ENCODE measurements around the gene RAN. TPM values are rescaled to one million over a fixed set of nuclear protein-coding genes. Genes with fewer than 3 reads are reported as not detected.
"Not testable (repeated sequence)": the region's sequence is repeated elsewhere in the genome, so short reads cannot be mapped to it uniquely, and the experiment has no call there.

Gene RAN
- total RNA-seq, 1 donor from 2014 or later = 748 TPM

DNA sequence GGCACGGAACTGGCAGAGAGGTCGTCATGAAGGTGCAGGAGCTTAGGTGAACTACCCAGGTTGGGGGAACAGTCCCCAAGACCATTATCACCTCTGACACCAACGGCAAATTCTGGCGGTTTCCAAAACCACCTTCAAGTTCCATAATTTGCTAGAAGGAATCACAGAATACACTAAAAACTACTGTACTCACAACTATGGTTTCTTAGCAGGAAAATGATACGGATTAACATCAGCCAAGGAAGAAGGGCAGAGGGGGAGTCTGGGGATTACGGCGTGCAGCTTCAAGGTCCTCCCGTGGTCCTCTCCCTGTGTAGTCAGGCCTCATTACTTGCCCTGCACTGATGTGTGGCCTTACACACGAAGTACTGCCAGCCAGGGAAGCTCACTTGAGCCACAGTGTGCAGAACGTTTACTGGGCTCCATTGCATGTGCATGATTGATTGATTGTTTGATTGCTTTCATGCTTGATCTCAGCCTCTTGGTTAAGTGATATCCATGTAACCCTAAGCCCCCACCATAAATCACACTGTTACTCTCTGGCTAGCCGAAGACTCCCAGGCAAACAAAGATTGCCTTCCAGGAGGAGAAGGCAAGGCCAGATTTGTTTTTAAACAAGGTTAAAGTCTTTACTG is 32.0 kb upstream of the RAN start:
- intact Hi-C loops (cut with micrococcal nuclease) = loop anchor here (1.0 kb wide), 3 partner anchors 22 to 140 kb away; no protein-coding TSS in a partner anchor
- no peaks in the 10 kb centered on the region for H3K9me3 Mint-ChIP-seq
- no peaks in the 10 kb centered on the region for H3K36me3 Mint-ChIP-seq (ENCODE audit: low read depth)
- ChIA-PET CTCF (interaction anchor here (1.3 kb wide), 1 partner anchor 292 kb away, joined by 3 read pairs; no protein-coding TSS in a partner anchor), POLR2A (no interaction called here)
- no peak for ATAC-seq (ENCODE audit: low read depth)
- H3K27me3 Mint-ChIP-seq = no peaks in the 10 kb centered on the region
- H3K27ac Mint-ChIP-seq = peak overlapping the region; percentile 61
- DNase-seq = no peak
- H3K4me1 Mint-ChIP-seq = peaks cover 17% of the 10 kb centered on the region
- H3K4me3 Mint-ChIP-seq = peak overlapping the region; percentile 83
- TF ChIP-seq, protein P1, sequence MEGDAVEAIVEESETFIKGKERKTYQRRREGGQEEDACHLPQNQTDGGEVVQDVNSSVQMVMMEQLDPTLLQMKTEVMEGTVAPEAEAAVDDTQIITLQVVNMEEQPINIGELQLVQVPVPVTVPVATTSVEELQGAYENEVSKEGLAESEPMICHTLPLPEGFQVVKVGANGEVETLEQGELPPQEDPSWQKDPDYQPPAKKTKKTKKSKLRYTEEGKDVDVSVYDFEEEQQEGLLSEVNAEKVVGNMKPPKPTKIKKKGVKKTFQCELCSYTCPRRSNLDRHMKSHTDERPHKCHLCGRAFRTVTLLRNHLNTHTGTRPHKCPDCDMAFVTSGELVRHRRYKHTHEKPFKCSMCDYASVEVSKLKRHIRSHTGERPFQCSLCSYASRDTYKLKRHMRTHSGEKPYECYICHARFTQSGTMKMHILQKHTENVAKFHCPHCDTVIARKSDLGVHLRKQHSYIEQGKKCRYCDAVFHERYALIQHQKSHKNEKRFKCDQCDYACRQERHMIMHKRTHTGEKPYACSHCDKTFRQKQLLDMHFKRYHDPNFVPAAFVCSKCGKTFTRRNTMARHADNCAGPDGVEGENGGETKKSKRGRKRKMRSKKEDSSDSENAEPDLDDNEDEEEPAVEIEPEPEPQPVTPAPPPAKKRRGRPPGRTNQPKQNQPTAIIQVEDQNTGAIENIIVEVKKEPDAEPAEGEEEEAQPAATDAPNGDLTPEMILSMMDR (IDR thresholded peaks at IDR 0.05) = no peak

DNA sequence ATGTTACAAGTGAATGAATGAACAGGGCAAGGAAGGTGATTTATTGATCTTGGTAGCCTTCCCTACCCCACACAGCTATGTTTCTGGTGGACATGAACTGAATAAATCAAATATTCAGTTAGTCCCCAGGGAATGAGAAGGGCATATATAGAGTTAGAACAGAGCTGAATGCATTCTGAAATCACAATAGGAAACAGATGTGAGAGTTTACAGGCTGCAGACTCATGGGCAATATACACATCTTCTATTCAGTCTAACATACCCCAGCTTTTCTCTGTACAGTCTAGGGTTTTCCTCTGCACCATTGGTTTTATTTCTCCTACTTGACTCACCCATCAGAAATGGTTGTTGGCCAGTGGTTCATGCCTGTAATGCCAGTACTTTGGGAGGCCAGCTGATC is 25.5 kb upstream of the RAN start:
- Mint-ChIP-seq H3K4me3 (no peak overlapping the region), H3K9me3 (no peaks in the 10 kb centered on the region), H3K27me3 (peaks cover 8% of the 10 kb centered on the region), H3K4me1 (no peaks in the 10 kb centered on the region), H3K27ac (no peak overlapping the region), H3K36me3 (ENCODE audit: low read depth) (no peaks in the 10 kb centered on the region)
- intact Hi-C loops (cut with micrococcal nuclease) = no loop called here
- TF ChIP-seq, protein P1 (IDR thresholded peaks at IDR 0.05) = no peak
- DNase-seq (no peak), ATAC-seq (ENCODE audit: low read depth) (no peak)
- POLR2A ChIA-PET = no interaction called here
- CTCF ChIA-PET = no interaction called here

DNA sequence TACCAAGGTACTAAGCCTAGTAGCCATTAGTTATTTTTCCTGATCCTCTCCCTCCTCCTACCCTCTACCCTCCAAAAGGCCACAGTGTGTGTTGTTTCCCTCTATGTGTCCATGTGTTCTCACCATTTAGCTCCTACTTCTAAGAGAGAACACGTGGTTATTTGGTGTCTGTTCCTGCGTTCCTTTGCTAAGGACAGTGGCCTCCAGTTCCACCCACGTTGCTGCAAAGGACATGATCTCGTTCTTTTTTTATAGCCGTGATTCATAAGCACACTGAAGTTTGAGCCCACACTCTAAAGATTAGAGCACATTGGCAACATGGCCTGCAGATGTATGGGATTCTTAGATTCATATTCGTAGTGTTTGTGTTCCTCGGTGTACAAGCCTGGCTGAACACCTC is 24.8 kb upstream of the RAN start:
- DNase-seq (no peak), ATAC-seq (ENCODE audit: low read depth) (no peak)
- H3K4me3 Mint-ChIP-seq = no peak overlapping the region
- ChIA-PET CTCF (no interaction called here), POLR2A (no interaction called here)
- H3K27ac Mint-ChIP-seq = no peak overlapping the region
- H3K36me3 Mint-ChIP-seq (ENCODE audit: low read depth) = no peaks in the 10 kb centered on the region
- H3K4me1 Mint-ChIP-seq = no peaks in the 10 kb centered on the region
- intact Hi-C loops (cut with micrococcal nuclease) = no loop called here
- TF ChIP-seq, protein P1 (IDR thresholded peaks at IDR 0.05) = no peak
- no peaks in the 10 kb centered on the region for H3K9me3 Mint-ChIP-seq
- H3K27me3 Mint-ChIP-seq = peaks cover 8% of the 10 kb centered on the region

DNA sequence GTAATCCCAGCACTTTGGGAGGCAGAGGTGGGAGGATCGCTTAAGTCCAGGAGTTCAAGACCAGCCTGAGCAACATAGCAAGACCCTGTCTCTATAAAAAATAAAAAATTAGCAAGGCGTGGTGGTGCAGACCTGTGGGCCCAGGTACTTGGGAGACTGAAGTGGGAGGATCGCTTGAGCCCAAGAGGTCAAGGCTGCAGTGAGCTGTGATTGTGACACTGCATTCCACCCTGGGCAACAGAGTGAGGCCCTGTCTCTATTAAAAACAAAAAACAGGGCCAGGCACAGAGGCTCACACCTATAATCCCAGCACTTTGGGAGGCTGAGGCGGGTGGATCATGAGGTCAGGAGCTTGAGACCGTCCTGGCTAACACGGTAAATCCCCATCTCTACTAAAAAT is 23.8 kb upstream of the RAN start:
- CTCF ChIA-PET; POLR2A ChIA-PET; intact Hi-C loops (cut with micrococcal nuclease); ATAC-seq (ENCODE audit: low read depth); H3K27ac Mint-ChIP-seq; H3K4me1 Mint-ChIP-seq; H3K36me3 Mint-ChIP-seq (ENCODE audit: low read depth); H3K4me3 Mint-ChIP-seq; DNase-seq; H3K9me3 Mint-ChIP-seq: not testable (repeated sequence)
- peaks cover 12% of the 10 kb centered on the region for H3K27me3 Mint-ChIP-seq

DNA sequence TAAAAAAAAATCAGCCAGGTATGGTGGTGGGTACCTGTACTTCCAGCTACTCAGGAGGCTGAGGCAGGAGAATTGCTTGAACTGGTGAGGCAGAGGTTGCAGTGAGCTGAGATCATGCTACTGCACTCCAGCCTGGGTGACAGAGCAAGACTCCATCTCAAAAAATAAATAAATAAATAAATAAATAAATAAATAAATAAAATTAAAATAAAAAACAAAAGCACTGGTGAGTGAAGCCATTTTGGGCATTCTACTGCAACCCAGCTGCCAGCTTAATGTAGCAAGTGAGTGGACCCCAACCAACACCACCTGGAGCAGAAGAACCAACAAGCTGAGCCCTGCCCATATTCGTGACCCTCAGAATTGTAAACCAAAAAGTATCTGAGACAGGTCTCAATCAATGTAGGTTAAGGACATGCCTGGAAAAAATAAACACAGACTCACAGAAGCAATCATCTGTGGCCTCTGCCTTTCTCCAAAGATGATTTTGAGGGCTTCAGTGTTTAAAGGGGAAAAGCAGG is 23.0 kb upstream of the RAN start:
- CTCF ChIA-PET; POLR2A ChIA-PET; DNase-seq; H3K27ac Mint-ChIP-seq; H3K36me3 Mint-ChIP-seq (ENCODE audit: low read depth); ATAC-seq (ENCODE audit: low read depth); H3K4me3 Mint-ChIP-seq; H3K9me3 Mint-ChIP-seq; H3K4me1 Mint-ChIP-seq; intact Hi-C loops (cut with micrococcal nuclease): not testable (repeated sequence)
- peaks cover 12% of the 10 kb centered on the region for H3K27me3 Mint-ChIP-seq

DNA sequence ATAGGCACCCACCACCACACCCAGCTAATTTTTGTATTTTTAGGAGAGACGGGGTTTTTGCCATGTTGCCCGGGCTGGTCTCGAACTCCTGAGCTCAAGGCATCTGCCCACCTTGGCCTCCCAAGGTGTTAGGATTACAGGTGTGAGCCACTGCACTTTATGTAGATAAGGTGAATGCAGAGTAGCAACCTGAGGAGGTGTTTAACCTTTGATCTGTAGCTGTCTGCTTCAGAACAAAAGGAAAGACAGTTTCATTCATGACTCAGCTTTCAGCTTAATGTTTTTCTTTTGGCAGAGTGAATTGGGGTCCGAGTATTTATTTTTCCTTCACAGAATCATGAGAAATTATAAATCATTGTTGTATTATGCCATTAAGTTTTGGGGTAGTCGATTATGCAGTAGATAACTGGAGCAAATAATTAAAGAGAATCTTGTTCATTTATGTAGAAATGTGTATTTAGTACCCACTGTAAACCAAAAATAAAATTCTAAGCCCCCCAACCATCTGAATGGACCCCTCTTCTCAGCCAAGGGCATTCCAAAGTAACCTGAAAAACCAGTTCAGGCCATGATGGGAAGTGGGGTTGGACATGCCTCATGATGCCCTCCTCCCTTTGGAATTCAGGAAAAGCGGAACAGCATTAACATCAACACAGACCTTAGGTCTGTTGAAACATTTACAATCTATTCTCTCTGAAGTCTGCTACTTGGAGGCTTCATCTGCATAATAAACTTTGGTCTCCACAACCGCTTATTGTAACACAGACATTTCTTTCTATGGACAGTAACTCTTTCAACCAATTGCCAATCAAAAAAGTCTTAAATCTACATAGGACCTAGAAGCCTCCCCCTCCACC is 22.1 kb upstream of the RAN start:
- ChIA-PET CTCF (no interaction called here), POLR2A (no interaction called here)
- ATAC-seq (ENCODE audit: low read depth) (no peak), DNase-seq (no peak)
- no peak overlapping the region for H3K4me3 Mint-ChIP-seq
- H3K9me3 Mint-ChIP-seq = no peaks in the 10 kb centered on the region
- peaks cover 14% of the 10 kb centered on the region for H3K27me3 Mint-ChIP-seq
- intact Hi-C loops (cut with micrococcal nuclease) = no loop called here
- H3K27ac Mint-ChIP-seq = no peak overlapping the region
- H3K4me1 Mint-ChIP-seq = no peaks in the 10 kb centered on the region
- TF ChIP-seq, protein P1 (IDR thresholded peaks at IDR 0.05) = no peak
- no peaks in the 10 kb centered on the region for H3K36me3 Mint-ChIP-seq (ENCODE audit: low read depth)

All from activated B cell treated with CpG ODN at 0.5 μM for 24 hours (primary cell).